D721Med (cell line): ENCODE results near the gene GGTA1.
A peak's percentile ranks its signal among the peaks of the same experiment; 100 is the strongest.

Source experiments
- DNase-seq: peaks from one replicate; pipeline ENCODE4 v3.0.0; 2011; ENCODE audit warnings: low spot score; ENCODE audit not compliant: insufficient read length
- FAIRE-seq: peaks from 2 replicates; lab custom pipeline; 2011; peaks lifted over from hg19 to GRCh38; lab: Jason Lieb, UNC
- TF ChIP-seq, protein P1 (sequence below): IDR thresholded peaks from 2 replicates; pipeline ENCODE4 v1.5.1; 2012; ENCODE audit warnings: mild to moderate bottlenecking, control low read depth; ENCODE audit not compliant: insufficient read depth; ENCODE audit errors: missing control alignments

Gene GGTA1

DNA sequence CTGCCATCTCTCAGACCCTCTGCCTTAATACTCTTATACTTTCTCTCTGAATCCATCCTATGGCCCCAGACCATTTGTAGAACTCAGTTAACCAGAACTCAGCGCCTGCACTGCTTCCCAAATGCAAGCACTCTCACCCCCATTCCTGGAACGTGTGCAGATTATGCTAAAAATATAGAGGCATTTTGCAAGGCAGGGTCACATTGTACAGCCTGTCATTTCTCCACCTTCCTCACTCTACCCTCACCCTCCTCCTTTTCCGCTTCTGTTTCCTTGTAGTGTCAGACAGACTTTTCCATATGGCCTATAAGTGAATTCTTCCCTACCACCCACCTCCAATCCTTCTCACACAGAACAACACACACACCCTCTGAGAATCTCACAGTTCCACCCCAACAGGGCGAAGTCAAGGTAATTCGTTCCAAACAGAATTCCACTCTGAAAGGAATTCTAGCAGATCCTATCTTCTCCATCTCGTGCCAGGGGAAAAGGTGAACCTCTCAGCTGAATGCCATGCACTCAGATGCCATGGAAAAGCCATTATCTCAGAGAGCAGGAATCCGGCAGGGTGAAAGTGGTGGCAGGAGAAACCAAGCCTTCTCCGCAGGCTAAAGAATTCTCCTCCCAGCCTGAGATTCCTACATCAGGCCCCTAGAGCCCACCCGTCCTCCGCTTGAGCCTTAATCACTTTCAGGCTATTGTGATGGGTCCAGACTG, 25.3 kb downstream of the GGTA1 start:
- TF ChIP-seq, protein P1, sequence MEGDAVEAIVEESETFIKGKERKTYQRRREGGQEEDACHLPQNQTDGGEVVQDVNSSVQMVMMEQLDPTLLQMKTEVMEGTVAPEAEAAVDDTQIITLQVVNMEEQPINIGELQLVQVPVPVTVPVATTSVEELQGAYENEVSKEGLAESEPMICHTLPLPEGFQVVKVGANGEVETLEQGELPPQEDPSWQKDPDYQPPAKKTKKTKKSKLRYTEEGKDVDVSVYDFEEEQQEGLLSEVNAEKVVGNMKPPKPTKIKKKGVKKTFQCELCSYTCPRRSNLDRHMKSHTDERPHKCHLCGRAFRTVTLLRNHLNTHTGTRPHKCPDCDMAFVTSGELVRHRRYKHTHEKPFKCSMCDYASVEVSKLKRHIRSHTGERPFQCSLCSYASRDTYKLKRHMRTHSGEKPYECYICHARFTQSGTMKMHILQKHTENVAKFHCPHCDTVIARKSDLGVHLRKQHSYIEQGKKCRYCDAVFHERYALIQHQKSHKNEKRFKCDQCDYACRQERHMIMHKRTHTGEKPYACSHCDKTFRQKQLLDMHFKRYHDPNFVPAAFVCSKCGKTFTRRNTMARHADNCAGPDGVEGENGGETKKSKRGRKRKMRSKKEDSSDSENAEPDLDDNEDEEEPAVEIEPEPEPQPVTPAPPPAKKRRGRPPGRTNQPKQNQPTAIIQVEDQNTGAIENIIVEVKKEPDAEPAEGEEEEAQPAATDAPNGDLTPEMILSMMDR = no peak
- no peak for FAIRE-seq

GRCh38 chr9:121473229-121473628, 26.4 kb downstream of the GGTA1 start:
- TF ChIP-seq, protein P1 = no peak
- no peak for FAIRE-seq

More for the DNA sequence above, 25.3 kb downstream of the GGTA1 start:
- no peak for DNase-seq

DNA sequence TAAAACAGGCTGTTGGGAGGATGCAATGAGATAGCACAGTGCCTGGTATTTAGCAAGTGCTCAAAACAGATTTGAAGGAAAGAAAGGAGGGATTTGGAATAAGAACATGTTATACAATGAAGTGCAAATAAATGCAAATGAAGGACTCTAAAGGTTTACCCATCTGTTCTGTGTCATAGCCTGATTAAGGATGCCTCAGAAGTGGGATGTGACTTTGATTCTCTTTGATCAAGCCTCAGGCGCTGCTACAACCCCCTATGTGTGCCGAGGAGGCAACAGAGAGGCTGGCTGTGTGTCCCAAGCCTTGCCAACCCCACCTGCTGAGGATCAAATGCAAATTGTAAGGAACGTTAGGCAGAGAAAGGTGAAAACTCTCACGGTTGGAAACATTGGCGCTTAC, 27.2 kb downstream of the GGTA1 start:
- FAIRE-seq (no peak), DNase-seq (no peak)
- TF ChIP-seq, protein P1 = no peak

More at GRCh38 chr9:121473229-121473628, 26.4 kb downstream of the GGTA1 start:
- no peak for DNase-seq

GRCh38 chr9:121466142-121466541, 33.5 kb downstream of the GGTA1 start:
- TF ChIP-seq, protein P1 = no peak
- FAIRE-seq (no peak), DNase-seq (no peak)

- FAIRE-seq (no peak), DNase-seq (no peak)
- TF ChIP-seq, protein P1 = no peak
These were observed 34.7 kb downstream of the GGTA1 start for GRCh38 chr9:121464968-121465367.

- TF ChIP-seq, protein P1 = peak; percentile 43
- FAIRE-seq (no peak), DNase-seq (no peak)
These were observed 36.4 kb downstream of the GGTA1 start for GRCh38 chr9:121463026-121463807.
